H1 (cell line): ENCODE data around the gene TAB3. TPM values are rescaled to one million over a fixed set of nuclear protein-coding genes. Genes with fewer than 3 reads are reported as not detected.

Experiments
- CTCF ChIA-PET: fragments of 300-600 bp; sonication (Branson Sonifier 250); formaldehyde crosslinking; loops from one replicate; lab custom pipeline; 2021; ENCODE audit not compliant: partially characterized antibody; lab: Charles Lee
- POLR2A ChIA-PET: fragments of 300-600 bp; sonication (Branson Sonifier 250); formaldehyde crosslinking; loops from one replicate; lab custom pipeline; 2021; ENCODE audit warnings: inconsistent platforms; ENCODE audit not compliant: partially characterized antibody; lab: Charles Lee
- DNase-seq, 2 experiments: peaks; one replicate each; pipeline versions ENCODE4 v3.0.0 to v3.0.0-alpha.2; 2010 to 2022; ENCODE audit warnings: low spot score in 2 of 2, low read depth in 1 of 2, mixed read lengths in 1 of 2
- FAIRE-seq: peaks from 2 replicates; lab custom pipeline; 2011; peaks lifted over from hg19 to GRCh38; lab: Jason Lieb, UNC
- H2AFZ ChIP-seq: 2 replicates; pipeline ENCODE4 v1.8.1; 2012; ENCODE audit warnings: low read length, inconsistent platforms
- H2AK5ac ChIP-seq: 2 replicates; pipeline ENCODE4 v1.6.1; 2013; ENCODE audit warnings: low read depth, low read length
- H2BK120ac ChIP-seq: replicated peaks from 2 replicates; pipeline ENCODE3; 2013; ENCODE audit warnings: low read depth, low read length, inconsistent platforms
- H2BK12ac ChIP-seq: 2 replicates; pipeline ENCODE4 v1.6.1; 2013; ENCODE audit warnings: low read depth, low read length
- H2BK15ac ChIP-seq: 2 replicates; pipeline ENCODE4 v1.6.1; 2013; ENCODE audit warnings: low read length
- H2BK20ac ChIP-seq: 2 replicates; pipeline ENCODE4 v1.6.1; 2013; ENCODE audit warnings: low read length
- H2BK5ac ChIP-seq: 2 replicates; pipeline ENCODE4 v1.6.1; 2013; ENCODE audit warnings: low read depth, low read length
- H3K14ac ChIP-seq: 2 replicates; pipeline ENCODE4 v1.6.1; 2013; ENCODE audit warnings: inconsistent platforms; ENCODE audit not compliant: insufficient read length
- H3K18ac ChIP-seq: 2 replicates; pipeline ENCODE4 v1.6.1; 2013; ENCODE audit warnings: low read length; ENCODE audit errors: extremely low read depth
- H3K23ac ChIP-seq: 2 replicates; pipeline ENCODE4 v1.6.1; 2013; ENCODE audit warnings: inconsistent platforms; ENCODE audit not compliant: insufficient read length
- H3K23me2 ChIP-seq: 2 replicates; pipeline ENCODE4 v1.6.1; 2013; ENCODE audit warnings: low read depth, low read length
- H3K27ac ChIP-seq: 2 replicates; pipeline ENCODE4 v1.6.1; 2011; ENCODE audit warnings: low read depth, low read length, inconsistent platforms
- H3K27me3 ChIP-seq, 4 experiments: replicated peaks in 1 of 4; 1 replicate in 1 of 4; 2 replicates in 3 of 4; pipeline versions ENCODE4 v1.6.1 to v1.8.1; 2011 to 2013; ENCODE audit warnings: low read length in 3 of 4, mild to moderate bottlenecking in 3 of 4, inconsistent platforms in 2 of 4, mixed read lengths in 2 of 4, moderate library complexity in 1 of 4; ENCODE audit not compliant: control insufficient read depth in 3 of 4, insufficient read depth in 3 of 4; ENCODE audit errors: extremely low read depth in 1 of 4
- H3K36me3 ChIP-seq, 4 experiments: 2 replicates each; pipeline versions ENCODE4 v1.6.1 to v1.8.1; 2011 to 2013; ENCODE audit warnings: mild to moderate bottlenecking in 4 of 4, low read length in 3 of 4, moderate library complexity in 2 of 4, control low read depth in 1 of 4, inconsistent platforms in 1 of 4; ENCODE audit not compliant: insufficient read depth in 4 of 4, control insufficient read depth in 2 of 4
- H3K4ac ChIP-seq: replicated peaks from 2 replicates; pipeline ENCODE3; 2013; ENCODE audit warnings: low read length, low read depth, mixed read lengths, inconsistent platforms; ENCODE audit not compliant: insufficient read length
- H3K4me1 ChIP-seq, 4 experiments: replicated peaks in 1 of 4; 1 replicate in 1 of 4; 2 replicates in 3 of 4; pipeline versions ENCODE4 v1.6.1 to v1.8.1; 2011 to 2013; ENCODE audit warnings: low read length in 3 of 4, inconsistent platforms in 2 of 4, mixed read lengths in 1 of 4; ENCODE audit not compliant: insufficient read depth in 4 of 4, control insufficient read depth in 3 of 4
- H3K4me2 ChIP-seq, 2 experiments: 2 replicates each; pipeline versions ENCODE4 v1.6.1 to v1.8.1; 2011 to 2013; ENCODE audit warnings: low read depth in 2 of 2, low read length in 2 of 2, control low read depth in 1 of 2, inconsistent platforms in 1 of 2, mild to moderate bottlenecking in 1 of 2; ENCODE audit not compliant: insufficient read depth in 1 of 2
- H3K4me3 ChIP-seq, 4 experiments: fragments of 200-600, 300-600 bp in 1 of 4; sonication (generic), shearing (Covaris generic), sonication (Bioruptor Twin) in 1 of 4; 2 replicates each; pipeline versions ENCODE4 v1.5.1 to v1.8.1; 2011 to 2016; ENCODE audit warnings: low read length in 4 of 4, low read depth in 3 of 4, control low read depth in 2 of 4, inconsistent platforms in 2 of 4, mild to moderate bottlenecking in 2 of 4, mixed read lengths in 1 of 4, moderate library complexity in 1 of 4; ENCODE audit not compliant: insufficient read depth in 2 of 4; ENCODE audit errors: extremely low read depth in 1 of 4
- H3K56ac ChIP-seq: replicated peaks from 2 replicates; pipeline ENCODE3; 2013; ENCODE audit warnings: low read depth, mild to moderate bottlenecking, mixed read lengths, low read length, inconsistent platforms; ENCODE audit not compliant: insufficient read length
- H3K79me1 ChIP-seq: 2 replicates; pipeline ENCODE4 v1.6.1; 2013; ENCODE audit warnings: low read depth, low read length, control low read depth
- H3K79me2 ChIP-seq, 2 experiments: 2 replicates each; pipeline versions ENCODE4 v1.6.1 to v1.8.1; 2012 to 2013; ENCODE audit warnings: low read length in 2 of 2, mild to moderate bottlenecking in 2 of 2, inconsistent platforms in 1 of 2; ENCODE audit not compliant: insufficient read depth in 2 of 2, control insufficient read depth in 1 of 2
- H3K9ac ChIP-seq, 4 experiments: replicated peaks in 1 of 4; 1 replicate in 1 of 4; 2 replicates in 3 of 4; pipeline versions ENCODE4 v1.6.1 to v1.8.1; 2011 to 2013; ENCODE audit warnings: low read depth in 3 of 4, low read length in 3 of 4, control low read depth in 2 of 4, mild to moderate bottlenecking in 2 of 4, moderate library complexity in 2 of 4, inconsistent platforms in 1 of 4; ENCODE audit errors: extremely low read depth in 1 of 4
- H3K9me3 ChIP-seq, 2 experiments: 2 replicates each; pipeline versions ENCODE4 v1.6.1 to v1.8.1; 2012 to 2013; ENCODE audit warnings: mild to moderate bottlenecking in 2 of 2, moderate library complexity in 2 of 2, control low read depth in 1 of 2, inconsistent platforms in 1 of 2, low read depth in 1 of 2, low read length in 1 of 2, mixed read lengths in 1 of 2; ENCODE audit not compliant: insufficient read depth in 2 of 2
- H4K20me1 ChIP-seq, 2 experiments: replicated peaks in 1 of 2; 2 replicates each; pipeline versions ENCODE3 to v1.8.1; 2011 to 2013; ENCODE audit warnings: inconsistent platforms in 2 of 2, low read length in 2 of 2, mild to moderate bottlenecking in 1 of 2; ENCODE audit not compliant: insufficient read depth in 2 of 2, control insufficient read depth in 1 of 2
- H4K5ac ChIP-seq: 2 replicates; pipeline ENCODE4 v1.6.1; 2013; ENCODE audit warnings: low read length, low read depth, mixed read lengths, inconsistent platforms; ENCODE audit not compliant: insufficient read length
- H4K8ac ChIP-seq: 2 replicates; pipeline ENCODE4 v1.8.0; 2013; ENCODE audit warnings: mild to moderate bottlenecking, moderate library complexity, low read length, inconsistent platforms; ENCODE audit not compliant: insufficient read depth; ENCODE audit errors: extremely low read depth
- H4K91ac ChIP-seq: replicated peaks from 2 replicates; pipeline ENCODE3; 2013; ENCODE audit warnings: low read length, mixed read lengths, inconsistent platforms; ENCODE audit not compliant: insufficient read length
- BCL11A ChIP-seq, 2 experiments: IDR thresholded peaks; one replicate each; pipeline ENCODE4 v1.6.1; 2011; ENCODE audit warnings: low read depth in 2 of 2, low read length in 2 of 2, mild to moderate bottlenecking in 2 of 2
- BRCA1 ChIP-seq: IDR thresholded peaks from 2 replicates; pipeline ENCODE4 v1.6.1; 2012; ENCODE audit warnings: low read depth, low read length, improper control_type of control experiment
- EZH2 ChIP-seq: fragments of 200-600 bp; sonication (generic); IDR thresholded peaks from 2 replicates; pipeline ENCODE4 v1.7.1; 2012; ENCODE audit warnings: low read depth, mild to moderate bottlenecking, moderate library complexity, low read length, inconsistent platforms; ENCODE audit not compliant: severe bottlenecking
- KDM5A ChIP-seq: fragments of 200-600 bp; IDR thresholded peaks from 2 replicates; pipeline ENCODE4 v1.7.1; 2012; ENCODE audit warnings: mild to moderate bottlenecking, low read length, inconsistent platforms, mixed read lengths
- RFX5 ChIP-seq: IDR thresholded peaks from 2 replicates; pipeline ENCODE4 v1.6.1; 2011; ENCODE audit warnings: low read depth, low read length, improper control_type of control experiment, borderline replicate concordance
- RXRA ChIP-seq: IDR thresholded peaks from 2 replicates; pipeline ENCODE4 v1.6.1; 2011; ENCODE audit warnings: low read depth, mild to moderate bottlenecking, low read length, moderate library complexity; ENCODE audit not compliant: insufficient read depth
- SAP30 ChIP-seq: fragments of 300-600 bp; sonication (generic); IDR thresholded peaks from 2 replicates; pipeline ENCODE4 v1.7.1; 2012; ENCODE audit warnings: low read length, moderate library complexity, mild to moderate bottlenecking, inconsistent platforms; ENCODE audit not compliant: insufficient read depth, insufficient replicate concordance
- USF2 ChIP-seq: IDR thresholded peaks from 2 replicates; pipeline ENCODE4 v1.6.1; 2011; ENCODE audit warnings: low read length, improper control_type of control experiment
- WGBS, 2 experiments: shearing (Covaris generic) in 1 of 2; methylation state at CpG; one replicate each; pipeline versions ENCODE4 v1.1.6 to v1.1.7; 2013 to 2015; ENCODE audit warnings: low lambda C conversion rate in 2 of 2, mixed read lengths in 2 of 2, inconsistent platforms in 1 of 2, low coverage in 1 of 2, missing lambda C conversion rate in 1 of 2; ENCODE audit not compliant: insufficient replicate concordance in 2 of 2, insufficient coverage in 1 of 2, insufficient read length in 1 of 2; ENCODE audit errors: extremely low coverage in 1 of 2, missing lambda C conversion rate in 1 of 2; 5-methylcytosine and 5-hydroxymethylcytosine counted together
- polyA plus RNA-seq, 7 experiments: library from polyadenylated mRNA; depleted of rRNA in 3 of 7; stranded (reverse) in 5 of 7; unstranded in 2 of 7; fragments of >200 nt in 5 of 7; fragments of 200-250 nt in 2 of 7; gene quantifications; 1 replicate in 5 of 7; 2 replicates in 1 of 7; 4 replicates in 1 of 7; pipeline versions ENCODE4 v1.2.1 to v1.2.3, GENCODE V29; 2011 to 2013; ENCODE audit warnings: missing spikeins in 2 of 7, mixed read lengths in 2 of 7
- total RNA-seq: library from RNA; stranded (reverse); fragmentation: NEBNext Ultra II Directional; extraction: Animal tissue kit (Norgen Biotek cat#: 25700); gene quantifications from 2 replicates; pipeline ENCODE4 v1.2.1, GENCODE V29; 2021

TAB3 gene
- total and polyA plus RNA-seq, 2 of the 8 experiments (the other 6 are each of a cell fraction or from before 2014, with no cell fraction given) = 12.7 to 12.9 TPM

GRCh38 chrX:30905321-30905720 is 16.3 kb upstream of the TAB3 start:
- Histone ChIP-seq H2BK120ac (no peak overlapping the region), H2BK12ac (no peak overlapping the region), H3K79me2 (no peaks in the 10 kb centered on the region), H3K27ac (no peak overlapping the region), H3K23ac (no peak overlapping the region), H4K8ac (no peak overlapping the region), H3K79me1 (no peaks in the 10 kb centered on the region), H2AK5ac (no peak overlapping the region), H4K91ac (no peak overlapping the region), H3K4ac (no peak overlapping the region), H3K14ac (no peak overlapping the region), H3K56ac (no peak overlapping the region), H2BK5ac (no peak overlapping the region), H2BK15ac (no peak overlapping the region), H3K27me3 (no peaks in the 10 kb centered on the region), H3K4me2 (no peak overlapping the region), H3K23me2 (no peaks in the 10 kb centered on the region), H3K4me3 (no peak overlapping the region), H2BK20ac (no peak overlapping the region), H3K4me1 (no peaks in the 10 kb centered on the region), H2AFZ (no peak overlapping the region), H4K5ac (no peak overlapping the region), H3K18ac (no peak overlapping the region), H3K9me3 (no peaks in the 10 kb centered on the region), H3K9ac (no peak overlapping the region), H3K36me3 (no peaks in the 10 kb centered on the region), H4K20me1 (no peaks in the 10 kb centered on the region)
- 92% methylated on average over 1 of the region's 1 CpG; no CpG with 5 or more reads in 1 of the 2 experiments for WGBS, 2 experiments
- TF ChIP-seq KDM5A = no peak
- TF ChIP-seq USF2 = no peak
- no peak for TF ChIP-seq RXRA
- TF ChIP-seq EZH2 = no peak
- TF ChIP-seq SAP30 = no peak
- TF ChIP-seq BRCA1 = no peak
- no peak for TF ChIP-seq BCL11A (IDR thresholded peaks at IDR 0.05; ENCODE audit: low read depth in 2 of 2, low read length in 2 of 2)
- no peak for TF ChIP-seq RFX5
- DNase-seq (no peak), FAIRE-seq (no peak)
- ChIA-PET POLR2A (no interaction called here), CTCF (no interaction called here)
